SU-DHL-6 (cell line): Measurements from ENCODE around the gene CTCF.

Experiments used
- EZH2phosphoT487 ChIP-seq: fragments of 200-600 bp; sonication (generic), shearing (Covaris generic); conservative IDR thresholded peaks from 2 replicates; pipeline ENCODE4 v1.6.1; 2018; ENCODE audit warnings: mild to moderate bottlenecking, antibody characterized with exemption, low read length, moderate library complexity, mixed read lengths
- TF ChIP-seq, protein P1 (sequence below): fragments of 200-600 bp; sonication (generic); IDR thresholded peaks from one replicate; pipeline ENCODE4 v1.5.1; 2017; ENCODE audit warnings: antibody characterized with exemption, mild to moderate bottlenecking, low read length, moderate library complexity; ENCODE audit not compliant: insufficient read depth, poor library complexity, severe bottlenecking

- TF ChIP-seq, protein P1, sequence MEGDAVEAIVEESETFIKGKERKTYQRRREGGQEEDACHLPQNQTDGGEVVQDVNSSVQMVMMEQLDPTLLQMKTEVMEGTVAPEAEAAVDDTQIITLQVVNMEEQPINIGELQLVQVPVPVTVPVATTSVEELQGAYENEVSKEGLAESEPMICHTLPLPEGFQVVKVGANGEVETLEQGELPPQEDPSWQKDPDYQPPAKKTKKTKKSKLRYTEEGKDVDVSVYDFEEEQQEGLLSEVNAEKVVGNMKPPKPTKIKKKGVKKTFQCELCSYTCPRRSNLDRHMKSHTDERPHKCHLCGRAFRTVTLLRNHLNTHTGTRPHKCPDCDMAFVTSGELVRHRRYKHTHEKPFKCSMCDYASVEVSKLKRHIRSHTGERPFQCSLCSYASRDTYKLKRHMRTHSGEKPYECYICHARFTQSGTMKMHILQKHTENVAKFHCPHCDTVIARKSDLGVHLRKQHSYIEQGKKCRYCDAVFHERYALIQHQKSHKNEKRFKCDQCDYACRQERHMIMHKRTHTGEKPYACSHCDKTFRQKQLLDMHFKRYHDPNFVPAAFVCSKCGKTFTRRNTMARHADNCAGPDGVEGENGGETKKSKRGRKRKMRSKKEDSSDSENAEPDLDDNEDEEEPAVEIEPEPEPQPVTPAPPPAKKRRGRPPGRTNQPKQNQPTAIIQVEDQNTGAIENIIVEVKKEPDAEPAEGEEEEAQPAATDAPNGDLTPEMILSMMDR, result no peak
- TF ChIP-seq EZH2phosphoT487, result no peak
Measured at GRCh38 chr16:67663151-67663876, 101.0 kb downstream of the CTCF start.
